ENCODE results near the gene RAB11FIP4. TPM values are rescaled to one million over a fixed set of nuclear protein-coding genes. Genes with fewer than 3 reads are reported as not detected.
A peak's percentile ranks its signal among the peaks of the same experiment; 100 is the strongest.

The RAB11FIP4 gene
- total and polyA plus RNA-seq, 7 donors = 0.66 to 32.5 (median 1.8) TPM

GRCh38 chr17:31541559-31541958, 150.1 kb downstream of the RAB11FIP4 start:
- no peak for DNase-seq
- H3K36me3 ChIP-seq = no peaks in the 10 kb centered on the region
- no peaks in the 10 kb centered on the region for H3K9me3 ChIP-seq
- H3K4me3 ChIP-seq = no peak overlapping the region
- intact Hi-C loops (cut with DNase I) = no loop called here
- 60 to 76% methylated on average over 5 of the region's 5 CpGs for WGBS, 2 donors
- no peak for TF ChIP-seq EP300 (IDR thresholded peaks at IDR 0.05)
- no peak for TF ChIP-seq CTCF (IDR thresholded peaks at IDR 0.05)
- no peak for TF ChIP-seq POLR2AphosphoS5 (IDR thresholded peaks at IDR 0.05)
- no peak for TF ChIP-seq POLR2A (IDR thresholded peaks at IDR 0.05)
- H3K4me1 ChIP-seq = peaks cover 0 to 12% (median 11%) of the 10 kb centered on the region in 4 donors
- H3K27ac ChIP-seq = no peak overlapping the region
- no peaks in the 10 kb centered on the region for H3K27me3 ChIP-seq

- intact Hi-C loops (cut with DNase I) = no loop called here
- no peak for DNase-seq
- H3K4me1 ChIP-seq = peaks cover 0 to 7% (median 4%) of the 10 kb centered on the region in 4 donors
- H3K4me3 ChIP-seq = no peak overlapping the region
- H3K36me3 ChIP-seq = no peaks in the 10 kb centered on the region
- no peak overlapping the region for H3K27ac ChIP-seq
- WGBS, 2 donors = 18 to 24% methylated on average over 3 of the region's 3 CpGs
- TF ChIP-seq POLR2A (IDR thresholded peaks at IDR 0.05) = no peak
- no peak for TF ChIP-seq POLR2AphosphoS5 (IDR thresholded peaks at IDR 0.05)
- TF ChIP-seq EP300 (IDR thresholded peaks at IDR 0.05) = no peak
- no peak for TF ChIP-seq CTCF (IDR thresholded peaks at IDR 0.05)
- H3K9me3 ChIP-seq = no peaks in the 10 kb centered on the region
- H3K27me3 ChIP-seq = no peaks in the 10 kb centered on the region
Measured at GRCh38 chr17:31544186-31544585, 152.7 kb downstream of the RAB11FIP4 start.

- TF ChIP-seq POLR2A (IDR thresholded peaks at IDR 0.05) (no peak), POLR2AphosphoS5 (IDR thresholded peaks at IDR 0.05) (no peak), EP300 (IDR thresholded peaks at IDR 0.05) (no peak), CTCF (IDR thresholded peaks at IDR 0.05) (no peak)
- no peak for DNase-seq
- Histone ChIP-seq H3K27ac (no peak overlapping the region), H3K36me3 (no peaks in the 10 kb centered on the region), H3K4me3 (no peak overlapping the region), H3K4me1 (peaks cover 0 to 15% (median 6%) of the 10 kb centered on the region in 4 donors), H3K9me3 (no peaks in the 10 kb centered on the region), H3K27me3 (no peaks in the 10 kb centered on the region)
- 69 to 80% methylated on average over 4 of the region's 4 CpGs for WGBS, 2 donors
- intact Hi-C loops (cut with DNase I) = no loop called here
Measured at GRCh38 chr17:31546650-31547049, 155.2 kb downstream of the RAB11FIP4 start.

GRCh38 chr17:31548709-31549108, 157.2 kb downstream of the RAB11FIP4 start:
- no peak for DNase-seq
- Histone ChIP-seq H3K27me3 (no peaks in the 10 kb centered on the region), H3K9me3 (no peaks in the 10 kb centered on the region), H3K36me3 (no peaks in the 10 kb centered on the region), H3K4me1 (peaks cover 0 to 15% (median 6%) of the 10 kb centered on the region in 4 donors), H3K4me3 (peak overlapping the region in 3 of 4 donors; percentile 93 to 94 (median 93)), H3K27ac (peak overlapping the region; percentile 92 to 98 (median 93))
- WGBS, 2 donors = 18 to 53% methylated on average over 5 of the region's 5 CpGs
- no peak for TF ChIP-seq POLR2AphosphoS5 (IDR thresholded peaks at IDR 0.05)
- no peak for TF ChIP-seq POLR2A (IDR thresholded peaks at IDR 0.05)
- no peak for TF ChIP-seq CTCF (IDR thresholded peaks at IDR 0.05)
- TF ChIP-seq EP300 (IDR thresholded peaks at IDR 0.05) = no peak
- intact Hi-C loops (cut with DNase I) = no loop called here

- intact Hi-C loops (cut with DNase I) = no loop called here
- no peak for DNase-seq
- Histone ChIP-seq H3K4me1 (peaks cover 0 to 15% (median 6%) of the 10 kb centered on the region in 4 donors), H3K27me3 (no peaks in the 10 kb centered on the region), H3K9me3 (no peaks in the 10 kb centered on the region), H3K4me3 (peak overlapping the region; percentile 93 to 100 (median 94)), H3K27ac (peak overlapping the region; percentile 92 to 98 (median 93)), H3K36me3 (no peaks in the 10 kb centered on the region)
- no peak for TF ChIP-seq POLR2A (IDR thresholded peaks at IDR 0.05)
- no peak for TF ChIP-seq POLR2AphosphoS5 (IDR thresholded peaks at IDR 0.05)
- no peak for TF ChIP-seq CTCF (IDR thresholded peaks at IDR 0.05)
- no peak for TF ChIP-seq EP300 (IDR thresholded peaks at IDR 0.05)
- WGBS, 2 donors = 0 to 1% methylated on average over 18 of the region's 18 CpGs
Measured at GRCh38 chr17:31549121-31549524, 157.6 kb downstream of the RAB11FIP4 start.
